Naive thymus-derived CD4-positive, alpha-beta T cell (primary cell): Measurements from ENCODE around the gene EHD3. TPM values are rescaled to one million over a fixed set of nuclear protein-coding genes. Genes with fewer than 3 reads are reported as not detected.

Source experiments
- ATAC-seq: fragments of 150-1000 bp; cut with Tn5 transposase; 2 replicates; pipeline ENCODE4 v1.10.0; 2021; ENCODE audit warnings: mild to moderate bottlenecking, moderate library complexity
- CTCF ChIA-PET: fragments of 350-600 bp; sonication (Branson Sonifier 250); formaldehyde crosslinking; loops from one replicate; lab custom pipeline; 2021; ENCODE audit warnings: antibody characterized with exemption; lab: Charles Lee
- POLR2A ChIA-PET: fragments of 350-600 bp; sonication (Branson Sonifier 250); formaldehyde crosslinking; loops from one replicate; lab custom pipeline; 2021; ENCODE audit warnings: antibody characterized with exemption, inconsistent platforms; lab: Charles Lee
- DNase-seq, 9 donors: peaks; one replicate each; pipeline versions ENCODE4 v3.0.0 to v3.0.0-alpha.2; 2020 to 2022; ENCODE audit warnings: mixed read lengths in 1 of 9
- H3K27ac ChIP-seq: one replicate; pipeline ENCODE4 v1.7.0; 2013; ENCODE audit warnings: mild to moderate bottlenecking, low read depth, low read length, moderate library complexity
- H3K27me3 ChIP-seq, 2 donors: one replicate each; pipeline ENCODE4 v1.7.0; 2013; ENCODE audit warnings: low read length in 2 of 2, mild to moderate bottlenecking in 2 of 2, moderate library complexity in 2 of 2; ENCODE audit not compliant: control insufficient read depth in 2 of 2, insufficient read depth in 2 of 2
- H3K36me3 ChIP-seq, 3 experiments: 1 replicate in 2 of 3; 2 replicates in 1 of 3; pipeline ENCODE4 v1.7.0; 2013; ENCODE audit warnings: low read length in 3 of 3, mild to moderate bottlenecking in 3 of 3, moderate library complexity in 1 of 3; ENCODE audit not compliant: insufficient read depth in 3 of 3, control insufficient read depth in 2 of 3
- H3K4me1 ChIP-seq, 2 donors: one replicate each; pipeline ENCODE4 v1.7.0; 2013; ENCODE audit warnings: low read length in 2 of 2, mild to moderate bottlenecking in 2 of 2, moderate library complexity in 1 of 2; ENCODE audit not compliant: control insufficient read depth in 2 of 2, insufficient read depth in 2 of 2
- H3K4me3 ChIP-seq: 2 replicates; pipeline ENCODE4 v1.7.0; 2013; ENCODE audit warnings: mild to moderate bottlenecking, low read length
- H3K9me3 ChIP-seq, 3 experiments: 1 replicate in 2 of 3; 2 replicates in 1 of 3; pipeline ENCODE4 v1.7.0; 2013; ENCODE audit warnings: low read length in 3 of 3; ENCODE audit not compliant: control insufficient read depth in 2 of 3
- H3K27ac Mint-ChIP-seq, 9 donors: one replicate each; pipeline ENCODE4 v1.8.0; 2020 to 2022; ENCODE audit warnings: mixed read lengths in 9 of 9, mild to moderate bottlenecking in 8 of 9, moderate library complexity in 5 of 9, inconsistent platforms in 2 of 9
- H3K27me3 Mint-ChIP-seq, 5 donors: one replicate each; pipeline ENCODE4 v1.8.0; 2021 to 2022; ENCODE audit warnings: mixed read lengths in 5 of 5, mild to moderate bottlenecking in 1 of 5
- H3K36me3 Mint-ChIP-seq, 5 donors: one replicate each; pipeline ENCODE4 v1.8.0; 2020 to 2022; ENCODE audit warnings: mixed read lengths in 5 of 5, mild to moderate bottlenecking in 3 of 5, inconsistent platforms in 1 of 5
- H3K4me1 Mint-ChIP-seq, 7 donors: one replicate each; pipeline ENCODE4 v1.8.0; 2020 to 2022; ENCODE audit warnings: mixed read lengths in 7 of 7, mild to moderate bottlenecking in 3 of 7, inconsistent platforms in 1 of 7
- H3K4me3 Mint-ChIP-seq, 10 donors: one replicate each; pipeline ENCODE4 v1.8.0; 2020 to 2022; ENCODE audit warnings: mild to moderate bottlenecking in 10 of 10, mixed read lengths in 10 of 10, moderate library complexity in 6 of 10, inconsistent platforms in 2 of 10
- H3K9me3 Mint-ChIP-seq, 11 donors: one replicate each; pipeline ENCODE4 v1.8.0; 2020 to 2022; ENCODE audit warnings: mixed read lengths in 11 of 11, mild to moderate bottlenecking in 4 of 11, inconsistent platforms in 1 of 11, moderate library complexity in 1 of 11
- intact Hi-C, 2 donors: fragments of 100-400 bp; cut with micrococcal nuclease; formaldehyde crosslinking; loops; one replicate each; pipeline ENCODE4 v1.15.1; 2023
- polyA plus RNA-seq, 2 donors: library from polyadenylated mRNA; unstranded; fragments of 300-500 nt; fragmentation: Illumina TruSeq; gene quantifications; one replicate each; pipeline ENCODE4 v1.2.3, GENCODE V29; 2021
- total RNA-seq, 6 experiments: library from RNA in 5 of 6; stranded (reverse) in 5 of 6; gene quantifications; 1 replicate in 5 of 6; 2 replicates in 1 of 6; pipeline ENCODE4 v1.2.3 and lab custom pipeline; 2021 to 2026

EHD3 gene
- total and polyA plus RNA-seq, 7 experiments from 2014 or later, result 1.6 to 4.6 (median 3.8) TPM

- Histone ChIP-seq H3K4me3 (no peak overlapping the region), H3K27ac (no peak overlapping the region), H3K27me3 (no peaks in the 10 kb centered on the region), H3K4me1 (peaks cover 4 to 10% of the 10 kb centered on the region in 2 donors), H3K9me3 (no peaks in the 10 kb centered on the region), H3K36me3 (no peaks in the 10 kb centered on the region)
- ChIA-PET CTCF (no interaction called here), POLR2A (no interaction called here)
- peak overlapping the region in 1 of 10 donors; percentile 7 for H3K4me3 Mint-ChIP-seq
- peaks cover 0 to 4% (median 0%) of the 10 kb centered on the region in 5 donors for H3K36me3 Mint-ChIP-seq
- no peak overlapping the region for H3K27ac Mint-ChIP-seq
- intact Hi-C loops, result no loop called here
- peaks cover 12 to 28% (median 23%) of the 10 kb centered on the region in 7 donors for H3K4me1 Mint-ChIP-seq
- ATAC-seq (no peak), DNase-seq (no peak)
- H3K27me3 Mint-ChIP-seq, result no peaks in the 10 kb centered on the region
- H3K9me3 Mint-ChIP-seq, result no peaks in the 10 kb centered on the region
These were observed 4.4 kb downstream of the EHD3 start for GRCh38 chr2:31238126-31238905.

- Mint-ChIP-seq H3K27ac (no peak overlapping the region), H3K4me1 (peaks cover 11 to 25% (median 18%) of the 10 kb centered on the region in 7 donors), H3K36me3 (peaks cover 0 to 5% (median 0%) of the 10 kb centered on the region in 5 donors), H3K4me3 (no peak overlapping the region), H3K27me3 (no peaks in the 10 kb centered on the region), H3K9me3 (no peaks in the 10 kb centered on the region)
- Histone ChIP-seq H3K9me3 (no peaks in the 10 kb centered on the region), H3K27me3 (no peaks in the 10 kb centered on the region), H3K36me3 (no peaks in the 10 kb centered on the region), H3K27ac (no peak overlapping the region), H3K4me1 (peaks cover 4 to 5% of the 10 kb centered on the region in 2 donors), H3K4me3 (no peak overlapping the region)
- intact Hi-C loops, result no loop called here
- ChIA-PET POLR2A (no interaction called here), CTCF (no interaction called here)
- no peak for ATAC-seq
- no peak for DNase-seq
These were observed 5.1 kb downstream of the EHD3 start for GRCh38 chr2:31238906-31239592.

- Histone ChIP-seq H3K27ac (no peak overlapping the region), H3K4me3 (no peak overlapping the region), H3K36me3 (no peaks in the 10 kb centered on the region), H3K4me1 (peaks cover 4 to 5% of the 10 kb centered on the region in 2 donors), H3K27me3 (no peaks in the 10 kb centered on the region), H3K9me3 (no peaks in the 10 kb centered on the region)
- POLR2A ChIA-PET, result no interaction called here
- peaks cover 0 to 11% (median 0%) of the 10 kb centered on the region in 5 donors for H3K36me3 Mint-ChIP-seq
- no peak for DNase-seq
- ATAC-seq, result peak; percentile 14
- H3K9me3 Mint-ChIP-seq, result no peaks in the 10 kb centered on the region
- CTCF ChIA-PET, result no interaction called here
- no peak overlapping the region for H3K4me3 Mint-ChIP-seq
- intact Hi-C loops, result no loop called here
- H3K27ac Mint-ChIP-seq, result no peak overlapping the region
- H3K4me1 Mint-ChIP-seq, result peaks cover 11 to 24% (median 16%) of the 10 kb centered on the region in 7 donors
- H3K27me3 Mint-ChIP-seq, result no peaks in the 10 kb centered on the region
These were observed 5.7 kb downstream of the EHD3 start for GRCh38 chr2:31239593-31240177.

DNA sequence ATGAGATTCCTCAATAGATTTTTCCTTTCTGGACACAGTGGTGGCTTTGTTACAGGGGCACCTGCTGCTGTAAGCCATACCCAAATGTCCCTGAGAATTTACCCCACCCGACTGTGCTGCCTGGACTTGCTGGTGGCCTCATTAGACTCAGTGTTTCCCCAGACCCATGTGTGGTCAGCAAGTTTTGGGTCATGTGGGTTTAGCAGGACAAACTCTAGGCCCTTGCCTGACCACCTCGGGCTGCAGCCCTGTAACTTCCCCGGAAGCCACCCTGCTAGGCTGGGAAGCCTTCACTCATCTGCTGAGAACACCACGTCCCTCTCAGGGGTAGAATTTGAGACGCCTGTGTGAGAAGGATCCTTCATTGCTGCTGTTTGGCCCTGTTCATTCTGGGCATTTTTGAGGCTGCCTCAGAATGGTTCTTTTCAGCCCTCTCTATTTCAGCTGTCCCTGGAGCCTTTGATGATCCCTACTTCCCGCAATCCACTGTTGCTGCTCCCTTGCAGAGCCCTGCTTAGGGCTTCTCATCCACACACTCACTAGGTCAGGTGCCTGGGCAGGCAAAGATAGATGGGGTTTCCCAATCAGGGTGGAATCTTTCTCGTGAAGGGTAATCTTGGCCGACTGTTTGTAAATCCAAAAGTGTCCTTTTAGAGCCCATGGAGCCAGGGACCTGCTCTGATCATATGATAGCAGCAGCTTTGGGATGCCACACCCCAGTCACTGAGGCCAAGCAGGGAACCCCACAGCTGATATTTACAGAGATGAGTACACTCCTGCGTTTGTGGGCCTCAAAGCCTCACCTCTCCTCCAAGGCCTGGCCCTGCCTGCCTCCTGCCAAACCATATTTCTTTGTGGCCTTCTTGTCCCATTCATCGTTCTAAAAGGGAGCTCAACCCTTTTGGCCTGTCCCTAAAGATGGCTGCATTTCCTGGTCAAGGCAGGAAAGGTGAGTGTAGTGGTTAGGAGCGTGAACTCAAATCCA is 6.7 kb downstream of the EHD3 start:
- intact Hi-C loops, result no loop called here
- no peak for ATAC-seq
- DNase-seq, result no peak
- ChIA-PET POLR2A (no interaction called here), CTCF (no interaction called here)
- H3K4me1 Mint-ChIP-seq, result peaks cover 3 to 14% (median 9%) of the 10 kb centered on the region in 7 donors
- no peaks in the 10 kb centered on the region for H3K27me3 ChIP-seq
- H3K4me1 ChIP-seq, result no peaks in the 10 kb centered on the region
- no peaks in the 10 kb centered on the region for H3K9me3 ChIP-seq
- H3K36me3 Mint-ChIP-seq, result peaks cover 0 to 15% (median 0%) of the 10 kb centered on the region in 5 donors
- no peaks in the 10 kb centered on the region for H3K9me3 Mint-ChIP-seq
- H3K36me3 ChIP-seq, result no peaks in the 10 kb centered on the region
- H3K27ac ChIP-seq, result no peak overlapping the region
- no peak overlapping the region for H3K4me3 ChIP-seq
- H3K27me3 Mint-ChIP-seq, result no peaks in the 10 kb centered on the region
- peak overlapping the region in 1 of 9 donors; percentile 76 for H3K27ac Mint-ChIP-seq
- H3K4me3 Mint-ChIP-seq, result no peak overlapping the region

DNA sequence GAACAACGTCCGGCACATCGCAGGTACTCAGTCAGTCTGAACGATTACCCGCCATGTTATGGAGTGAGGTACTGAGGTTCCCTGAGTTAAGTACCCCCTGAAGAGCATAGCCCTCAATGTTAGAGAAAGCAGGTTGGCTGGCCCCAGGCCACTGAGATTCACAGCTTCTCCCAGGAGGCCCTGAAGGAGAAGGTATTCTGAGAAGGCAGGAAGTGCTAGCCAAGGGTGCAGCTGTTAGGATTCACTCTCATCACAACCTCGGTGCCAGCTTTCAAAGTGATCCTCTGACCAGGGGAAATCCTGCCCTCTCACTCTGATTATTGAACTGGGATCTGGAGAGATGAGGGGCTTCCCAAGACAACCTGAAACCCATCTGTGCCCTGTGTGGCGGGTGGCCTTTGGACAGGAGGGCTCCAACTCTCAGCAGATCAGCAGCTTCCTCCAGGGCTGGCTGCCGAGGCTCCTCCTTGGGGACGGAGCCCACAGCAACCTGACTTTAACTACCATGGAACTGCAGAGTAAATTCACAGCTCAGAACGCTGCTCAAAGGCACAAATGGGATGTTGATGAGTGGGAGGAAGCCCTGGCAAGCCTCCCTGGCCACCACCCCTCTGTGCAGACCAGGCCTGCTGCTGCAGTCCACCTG is 7.8 kb downstream of the EHD3 start:
- Mint-ChIP-seq H3K4me1 (peaks cover 0 to 10% (median 3%) of the 10 kb centered on the region in 7 donors), H3K36me3 (peaks cover 0 to 22% (median 6%) of the 10 kb centered on the region in 5 donors), H3K4me3 (no peak overlapping the region), H3K27me3 (no peaks in the 10 kb centered on the region), H3K9me3 (no peaks in the 10 kb centered on the region), H3K27ac (no peak overlapping the region)
- ChIA-PET POLR2A (no interaction called here), CTCF (no interaction called here)
- no peaks in the 10 kb centered on the region for H3K36me3 ChIP-seq
- ATAC-seq, result no peak
- H3K27ac ChIP-seq, result no peak overlapping the region
- H3K27me3 ChIP-seq, result no peaks in the 10 kb centered on the region
- no peaks in the 10 kb centered on the region for H3K4me1 ChIP-seq
- H3K4me3 ChIP-seq, result no peak overlapping the region
- intact Hi-C loops, result no loop called here
- DNase-seq, result no peak
- H3K9me3 ChIP-seq, result no peaks in the 10 kb centered on the region

DNA sequence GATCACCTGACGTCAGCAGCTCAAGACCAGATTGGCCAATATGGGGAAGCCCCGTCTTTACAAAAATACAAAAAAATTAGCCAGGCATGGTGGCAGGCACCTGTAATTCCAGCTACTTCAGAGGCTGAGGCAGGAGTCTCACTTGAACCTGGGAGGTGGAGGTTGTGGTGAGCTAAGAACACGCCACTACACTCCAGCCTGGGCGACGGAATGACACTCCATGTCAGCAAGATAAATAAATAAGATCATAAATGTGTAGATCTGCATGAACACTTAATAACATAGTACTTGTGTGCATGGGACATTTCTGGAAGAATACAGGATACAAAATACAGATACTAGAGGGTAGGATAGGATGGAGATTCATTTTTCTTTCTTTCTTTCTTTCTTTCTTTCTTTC is 9.1 kb downstream of the EHD3 start:
- H3K9me3 Mint-ChIP-seq, result no peaks in the 10 kb centered on the region
- ATAC-seq (no peak), DNase-seq (no peak)
- peak overlapping the region in 1 of 9 donors; percentile 34 for H3K27ac Mint-ChIP-seq
- H3K36me3 Mint-ChIP-seq, result peaks cover 0 to 28% (median 6%) of the 10 kb centered on the region in 5 donors
- H3K9me3 ChIP-seq, result no peaks in the 10 kb centered on the region
- H3K4me1 ChIP-seq, result no peaks in the 10 kb centered on the region
- CTCF ChIA-PET, result no interaction called here
- no peaks in the 10 kb centered on the region for H3K27me3 ChIP-seq
- peaks cover 0 to 10% (median 0%) of the 10 kb centered on the region in 7 donors for H3K4me1 Mint-ChIP-seq
- no peak overlapping the region for H3K27ac ChIP-seq
- no peak overlapping the region for H3K4me3 ChIP-seq
- POLR2A ChIA-PET, result no interaction called here
- no peak overlapping the region for H3K4me3 Mint-ChIP-seq
- intact Hi-C loops, result no loop called here
- no peaks in the 10 kb centered on the region for H3K27me3 Mint-ChIP-seq
- no peaks in the 10 kb centered on the region for H3K36me3 ChIP-seq
